A673 (cell line): Measurements from ENCODE around the gene SLC22A4. TPM values are rescaled to one million over a fixed set of nuclear protein-coding genes. Genes with fewer than 3 reads are reported as not detected.

ENCODE experiments used
- BruUV-seq: library from RNA; stranded (reverse); fragments of 400-500 nt; replicated peaks from 2 replicates; lab custom pipeline; 2021; lab: Mats Ljungman, UMichigan
- CTCF ChIA-PET: fragments of 300-600 bp; sonication (Branson Sonifier 250); formaldehyde crosslinking; loops from one replicate; lab custom pipeline; 2022; ENCODE audit warnings: antibody characterized with exemption; lab: Charles Lee
- POLR2A ChIA-PET: fragments of 300-600 bp; sonication (Branson Sonifier 250); formaldehyde crosslinking; loops from one replicate; lab custom pipeline; 2022; ENCODE audit warnings: antibody characterized with exemption; ENCODE audit not compliant: low non-redundant PET; lab: Charles Lee
- DNase-seq: peaks from one replicate; pipeline ENCODE4 v3.0.0-alpha.2; 2015; ENCODE audit warnings: low spot score
- H3K27ac ChIP-seq: fragments of 200-600 bp; sonication (generic); 2 replicates; pipeline ENCODE4 v1.5.1; 2016; ENCODE audit warnings: mixed run types, low read depth, mild to moderate bottlenecking, mixed read lengths, antibody characterized with exemption, low read length; ENCODE audit not compliant: poor library complexity, severe bottlenecking
- H3K27me3 ChIP-seq: fragments of 200-600 bp; sonication (generic); replicated peaks from 2 replicates; pipeline ENCODE4 v1.6.1; 2017; ENCODE audit warnings: mixed run types, low read depth, mild to moderate bottlenecking, mixed read lengths, antibody characterized with exemption, low read length; ENCODE audit not compliant: insufficient read depth, poor library complexity
- H3K36me3 ChIP-seq: fragments of 200-600 bp; sonication (generic); 2 replicates; pipeline ENCODE4 v1.6.1; 2016; ENCODE audit warnings: mixed run types, mild to moderate bottlenecking, mixed read lengths, antibody characterized with exemption, low read length; ENCODE audit not compliant: insufficient read depth, poor library complexity, severe bottlenecking
- H3K4me1 ChIP-seq: fragments of 200-600 bp; sonication (generic); 2 replicates; pipeline ENCODE4 v1.6.1; 2017; ENCODE audit warnings: mixed run types, mild to moderate bottlenecking, mixed read lengths, antibody characterized with exemption, low read length; ENCODE audit not compliant: insufficient read depth, poor library complexity, severe bottlenecking
- H3K4me3 ChIP-seq: fragments of 200-600 bp; sonication (generic); 2 replicates; pipeline ENCODE4 v1.5.1; 2016; ENCODE audit warnings: low read depth, mixed run types, mild to moderate bottlenecking, mixed read lengths, low read length; ENCODE audit not compliant: poor library complexity, severe bottlenecking
- H3K9me3 ChIP-seq: fragments of 200-600 bp; sonication (generic); 2 replicates; pipeline ENCODE4 v1.6.1; 2016; ENCODE audit warnings: mixed run types, low read depth, mild to moderate bottlenecking, mixed read lengths, antibody characterized with exemption, low read length; ENCODE audit not compliant: poor library complexity, severe bottlenecking
- EZH2 ChIP-seq: fragments of 200-600 bp; sonication (generic); IDR thresholded peaks from 2 replicates; pipeline ENCODE4 v1.6.1; 2017; ENCODE audit warnings: borderline replicate concordance, low read depth, mild to moderate bottlenecking, mixed read lengths, antibody characterized with exemption, low read length; ENCODE audit not compliant: poor library complexity, severe bottlenecking
- intact Hi-C: fragments of 100-400 bp; cut with micrococcal nuclease; formaldehyde crosslinking; loops from one replicate; pipeline ENCODE4 v1.10.0; 2022; ENCODE audit not compliant: unreplicated experiment
- total RNA-seq: library from RNA; stranded (reverse); gene quantifications from 2 replicates; pipeline ENCODE4 v1.2.3, GENCODE V29; 2021
- TF ChIP-seq, protein P1 (sequence below): fragments of 300-800, 200-600 bp; sonication (generic); conservative IDR thresholded peaks from 2 replicates; pipeline ENCODE4 v1.5.1; 2017; ENCODE audit warnings: low read depth, mild to moderate bottlenecking, antibody characterized with exemption, low read length, moderate library complexity, mixed read lengths

The SLC22A4 gene
- total RNA-seq, 1 experiment from 2014 or later: 0.99 TPM

DNA sequence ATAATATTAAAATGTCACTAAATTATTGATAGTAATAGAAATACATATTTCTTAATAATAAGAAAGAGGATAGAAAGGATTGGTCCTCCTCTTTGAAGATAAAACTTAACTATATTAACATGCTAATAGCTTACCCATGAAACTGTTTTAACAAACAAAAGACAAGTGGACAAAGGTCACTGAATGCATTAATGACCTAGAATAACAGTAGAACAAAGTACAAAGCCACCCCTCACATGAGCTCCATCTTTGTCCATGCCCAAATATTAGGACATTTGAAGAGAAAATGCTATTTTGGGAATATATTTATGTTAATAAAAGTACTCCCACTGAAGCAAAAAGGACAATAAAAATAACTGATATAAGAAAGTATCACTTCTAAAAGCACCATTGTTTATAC lies 41.2 kb downstream of the SLC22A4 start:
- no peaks in the 10 kb centered on the region for H3K9me3 ChIP-seq
- no peaks in the 10 kb centered on the region for H3K36me3 ChIP-seq
- no peak for DNase-seq
- BruUV-seq: no TSS peak
- H3K27ac ChIP-seq: no peak overlapping the region
- CTCF ChIA-PET: no interaction called here
- intact Hi-C loops: no loop called here
- TF ChIP-seq, protein P1, sequence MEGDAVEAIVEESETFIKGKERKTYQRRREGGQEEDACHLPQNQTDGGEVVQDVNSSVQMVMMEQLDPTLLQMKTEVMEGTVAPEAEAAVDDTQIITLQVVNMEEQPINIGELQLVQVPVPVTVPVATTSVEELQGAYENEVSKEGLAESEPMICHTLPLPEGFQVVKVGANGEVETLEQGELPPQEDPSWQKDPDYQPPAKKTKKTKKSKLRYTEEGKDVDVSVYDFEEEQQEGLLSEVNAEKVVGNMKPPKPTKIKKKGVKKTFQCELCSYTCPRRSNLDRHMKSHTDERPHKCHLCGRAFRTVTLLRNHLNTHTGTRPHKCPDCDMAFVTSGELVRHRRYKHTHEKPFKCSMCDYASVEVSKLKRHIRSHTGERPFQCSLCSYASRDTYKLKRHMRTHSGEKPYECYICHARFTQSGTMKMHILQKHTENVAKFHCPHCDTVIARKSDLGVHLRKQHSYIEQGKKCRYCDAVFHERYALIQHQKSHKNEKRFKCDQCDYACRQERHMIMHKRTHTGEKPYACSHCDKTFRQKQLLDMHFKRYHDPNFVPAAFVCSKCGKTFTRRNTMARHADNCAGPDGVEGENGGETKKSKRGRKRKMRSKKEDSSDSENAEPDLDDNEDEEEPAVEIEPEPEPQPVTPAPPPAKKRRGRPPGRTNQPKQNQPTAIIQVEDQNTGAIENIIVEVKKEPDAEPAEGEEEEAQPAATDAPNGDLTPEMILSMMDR: no peak
- no peak for TF ChIP-seq EZH2
- POLR2A ChIA-PET: no interaction called here
- no peak overlapping the region for H3K4me3 ChIP-seq
- H3K4me1 ChIP-seq: no peaks in the 10 kb centered on the region
- H3K27me3 ChIP-seq: no peaks in the 10 kb centered on the region

DNA sequence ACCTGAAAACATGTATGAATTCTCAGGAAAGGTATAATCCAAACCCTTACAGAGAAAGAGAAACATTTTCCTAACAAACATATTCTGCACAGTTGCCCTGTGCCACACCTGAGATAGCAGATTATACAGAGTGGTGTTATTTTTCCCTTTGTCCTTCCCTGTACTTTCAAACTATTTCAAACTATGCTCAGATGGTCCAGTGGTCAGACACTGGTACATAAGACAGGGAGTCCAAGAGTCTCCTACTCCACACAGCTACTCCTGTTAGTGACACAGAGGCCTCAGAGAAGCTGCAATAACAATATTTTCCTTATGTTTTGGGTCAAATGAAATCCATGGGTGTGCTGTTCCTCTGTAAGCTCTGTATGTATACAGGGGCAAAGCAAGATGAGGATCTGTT lies 45.3 kb downstream of the SLC22A4 start:
- DNase-seq: no peak
- Histone ChIP-seq H3K27ac (no peak overlapping the region), H3K36me3 (no peaks in the 10 kb centered on the region), H3K27me3 (no peaks in the 10 kb centered on the region), H3K4me1 (no peaks in the 10 kb centered on the region), H3K4me3 (no peak overlapping the region), H3K9me3 (no peaks in the 10 kb centered on the region)
- ChIA-PET CTCF (no interaction called here), POLR2A (no interaction called here)
- TF ChIP-seq, protein P1: no peak
- TF ChIP-seq EZH2: no peak
- BruUV-seq: no TSS peak
- intact Hi-C loops: no loop called here

DNA sequence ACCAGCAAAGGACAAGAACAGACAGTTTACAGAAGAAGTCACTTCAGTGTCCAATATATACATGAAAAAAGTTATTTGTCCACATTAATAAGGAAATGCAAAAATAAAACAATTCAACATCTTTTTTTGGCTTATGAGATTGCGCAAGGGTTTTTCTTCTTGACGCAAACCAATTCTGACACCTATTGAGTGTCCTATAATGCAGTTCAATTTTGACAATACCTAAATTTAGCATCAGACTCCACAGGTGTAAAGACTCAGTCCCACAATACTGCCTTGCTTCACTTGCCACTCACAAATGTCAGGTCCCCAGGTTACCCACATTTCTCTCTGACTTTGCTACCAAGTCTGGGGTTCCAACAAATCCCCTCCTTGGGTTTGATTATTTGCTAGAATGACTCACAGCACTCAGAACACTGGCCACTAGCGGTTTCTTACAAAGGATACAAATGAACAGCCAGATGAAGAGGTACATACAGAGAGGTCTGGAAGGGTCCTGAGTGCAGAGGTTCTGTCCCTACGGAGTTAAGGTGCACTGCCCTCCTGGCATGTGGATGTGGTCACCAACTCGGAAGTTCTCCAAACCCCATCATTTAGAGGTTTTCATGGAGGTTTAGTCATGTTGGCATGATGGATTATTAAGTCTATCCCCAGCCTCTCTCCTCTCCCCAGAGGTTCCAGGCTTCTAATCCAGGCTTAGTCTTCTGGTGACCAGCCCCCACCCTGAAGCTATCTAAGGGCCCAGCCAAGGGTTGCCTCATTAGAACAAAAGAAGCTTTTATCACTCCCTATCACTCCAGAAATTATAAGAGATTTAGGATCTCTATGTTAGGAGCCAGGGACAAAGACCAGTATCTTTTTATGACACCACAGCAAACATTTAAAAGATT lies 48.3 kb downstream of the SLC22A4 start:
- BruUV-seq: no TSS peak
- Histone ChIP-seq H3K9me3 (no peaks in the 10 kb centered on the region), H3K4me1 (no peaks in the 10 kb centered on the region), H3K4me3 (no peak overlapping the region), H3K27ac (no peak overlapping the region), H3K36me3 (no peaks in the 10 kb centered on the region), H3K27me3 (no peaks in the 10 kb centered on the region)
- no peak for DNase-seq
- no peak for TF ChIP-seq EZH2
- TF ChIP-seq, protein P1: no peak
- intact Hi-C loops: no loop called here
- CTCF ChIA-PET: no interaction called here
- POLR2A ChIA-PET: no interaction called here
